GM19324 (cell line): ENCODE measurements around the gene KIAA1755.

Experiments used
- ATAC-seq: cut with Tn5 transposase; IDR thresholded peaks from one replicate; pipeline ENCODE4 v1.9.1; 2021; ENCODE audit warnings: mild to moderate bottlenecking, moderate library complexity; ENCODE audit not compliant: unreplicated experiment, low FRiP score

Gene KIAA1755

DNA sequence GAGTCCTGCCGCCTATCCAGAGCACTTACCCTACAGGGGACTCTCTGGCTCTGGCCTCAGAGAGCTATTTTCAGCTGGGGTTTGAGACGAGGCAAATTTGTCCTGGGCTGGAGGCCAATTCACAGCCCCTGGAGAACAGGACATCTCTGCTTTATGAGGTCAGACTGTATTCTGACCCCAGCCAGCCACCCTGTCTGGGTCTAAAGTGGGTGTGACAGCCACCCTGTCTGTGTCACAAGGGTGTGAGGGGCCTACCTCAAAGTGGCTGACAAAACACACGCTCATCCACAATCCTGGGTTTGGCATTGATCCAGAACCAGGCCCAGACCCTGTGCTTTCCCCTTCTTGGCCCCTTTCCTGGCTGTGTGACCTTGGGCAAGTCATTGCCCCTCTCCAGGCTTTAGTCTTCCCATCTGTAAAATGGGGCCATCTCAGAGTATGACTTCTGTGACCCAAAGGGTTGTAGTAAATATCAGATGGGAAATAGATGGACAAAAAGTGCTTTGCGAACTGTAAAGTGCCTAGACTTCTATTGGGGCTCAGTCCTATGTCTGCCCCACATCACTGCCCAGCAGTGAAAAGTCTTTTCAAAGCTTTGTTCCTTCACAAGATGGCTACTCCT lies 51.4 kb downstream of the KIAA1755 start:
- no peak for ATAC-seq

DNA sequence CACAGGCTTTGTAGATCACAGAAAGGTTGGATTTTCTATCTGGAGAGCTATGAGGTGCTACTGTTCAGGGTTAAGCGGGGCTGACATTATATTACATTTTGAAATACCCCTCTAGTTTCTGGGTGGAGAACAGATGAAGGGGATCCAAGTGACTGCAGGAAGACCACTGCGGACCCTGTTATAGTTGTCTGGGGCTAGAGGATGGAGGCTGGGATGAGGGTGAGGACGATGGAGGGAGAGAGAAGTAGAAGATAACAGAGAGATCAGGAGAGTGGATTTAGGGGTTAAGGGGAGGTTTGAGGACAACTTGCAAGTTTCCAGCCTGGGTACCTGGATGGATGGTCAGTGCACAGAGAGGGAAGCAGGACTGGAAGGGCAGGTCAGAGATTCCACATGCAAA lies 52.0 kb downstream of the KIAA1755 start:
- no peak for ATAC-seq

DNA sequence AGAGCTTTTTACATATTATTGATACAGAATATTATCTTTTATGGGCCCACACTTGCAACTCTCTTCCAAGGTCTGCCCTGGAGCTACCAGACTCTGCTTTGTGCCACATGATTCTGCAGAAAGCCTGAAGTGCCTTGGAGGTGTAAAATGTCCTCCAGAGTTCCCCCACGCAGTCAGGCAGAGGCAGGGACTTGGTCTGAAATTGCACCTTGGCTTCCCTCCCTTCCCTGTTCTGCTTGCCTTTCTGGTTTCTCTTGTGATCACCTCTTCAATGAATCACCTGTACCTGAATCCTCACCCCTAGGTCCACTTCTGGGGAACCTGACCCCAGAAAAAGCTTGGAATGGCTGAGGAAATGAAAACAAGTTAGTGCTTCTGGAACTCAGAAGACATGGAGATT lies 52.4 kb downstream of the KIAA1755 start:
- no peak for ATAC-seq

DNA sequence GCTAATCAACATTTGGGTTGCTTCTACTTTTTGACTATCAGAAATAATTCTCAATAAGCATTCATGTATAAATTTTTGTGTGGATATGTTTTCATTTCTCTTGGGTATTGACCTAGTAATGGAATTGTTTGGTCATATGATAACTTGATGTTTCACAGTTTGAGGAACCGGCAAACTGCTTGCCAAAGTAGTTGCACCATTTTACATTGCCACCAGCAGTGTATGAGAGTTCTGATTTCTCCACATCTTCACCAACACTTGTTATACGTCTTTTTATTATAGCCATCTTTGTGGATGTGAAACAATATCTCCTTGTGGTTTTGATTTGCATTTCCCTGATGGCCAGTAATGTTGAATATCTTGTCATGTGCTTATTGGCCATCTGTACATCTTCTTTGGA lies 52.9 kb downstream of the KIAA1755 start:
- no peak for ATAC-seq

DNA sequence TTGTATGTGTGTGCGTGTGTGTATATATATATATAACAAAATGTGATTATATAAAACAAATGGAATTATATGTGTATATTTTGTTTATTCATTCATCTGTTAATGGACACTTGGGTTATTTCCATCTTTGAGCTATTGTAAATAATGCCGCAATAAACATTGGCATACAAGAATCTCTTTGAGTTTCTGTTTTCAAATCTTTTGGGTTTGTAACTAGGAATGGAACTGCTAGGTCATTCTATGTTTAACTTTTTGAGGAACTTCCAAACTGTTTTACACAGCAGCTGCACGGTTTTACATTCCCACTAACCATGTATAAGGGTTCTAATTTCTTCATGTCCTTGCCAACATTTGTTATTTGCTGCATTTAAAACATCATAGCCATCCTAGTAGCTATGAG lies 55.5 kb downstream of the KIAA1755 start:
- ATAC-seq: no peak

DNA sequence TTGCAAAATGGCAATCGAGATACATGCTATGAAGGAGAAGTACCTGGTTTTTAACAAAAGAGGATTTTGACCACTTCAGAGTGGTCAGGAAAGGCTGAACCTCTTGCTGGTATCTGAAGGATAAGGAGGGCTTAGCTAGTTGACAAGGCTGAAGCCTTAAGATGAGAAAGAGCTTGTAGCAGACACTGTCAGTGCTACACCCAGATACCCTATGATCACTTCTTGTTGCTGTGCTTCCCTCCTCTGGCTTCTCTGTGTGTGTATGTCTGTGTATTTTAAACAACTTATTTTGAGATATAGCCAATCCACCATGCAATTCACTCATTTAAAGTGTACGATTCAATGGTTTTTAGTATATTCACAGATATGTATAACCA lies 56.6 kb downstream of the KIAA1755 start:
- ATAC-seq: no peak

DNA sequence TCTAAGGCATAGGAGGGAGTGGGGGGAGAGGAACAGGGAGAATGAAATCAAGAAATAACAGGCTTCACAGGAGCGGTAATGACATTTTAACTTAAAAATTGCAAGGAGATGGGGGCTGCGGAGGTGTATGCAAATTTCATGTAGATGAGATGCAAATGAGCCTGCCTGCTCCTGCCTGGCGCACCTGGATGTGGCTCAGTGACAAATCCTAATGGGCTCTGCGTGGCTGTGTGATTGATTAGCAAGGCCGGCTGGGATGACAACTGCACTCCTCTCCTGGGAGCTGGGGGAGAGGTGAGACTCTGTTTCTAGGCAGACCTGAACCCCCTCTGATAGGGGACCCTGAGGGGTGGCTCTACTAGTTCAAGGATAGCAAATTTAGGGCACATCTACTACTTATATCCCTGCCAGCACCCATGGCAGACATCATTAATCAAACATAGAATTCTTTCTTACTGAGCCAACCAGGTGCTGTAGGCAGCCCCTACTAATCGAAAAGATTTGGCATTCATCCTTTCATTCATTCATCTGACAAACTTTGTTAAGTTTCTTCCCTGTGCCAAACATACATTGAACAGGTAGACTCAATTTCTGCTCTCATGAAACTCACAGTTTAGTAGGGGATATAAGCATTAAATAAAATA lies 57.1 kb downstream of the KIAA1755 start:
- no peak for ATAC-seq

DNA sequence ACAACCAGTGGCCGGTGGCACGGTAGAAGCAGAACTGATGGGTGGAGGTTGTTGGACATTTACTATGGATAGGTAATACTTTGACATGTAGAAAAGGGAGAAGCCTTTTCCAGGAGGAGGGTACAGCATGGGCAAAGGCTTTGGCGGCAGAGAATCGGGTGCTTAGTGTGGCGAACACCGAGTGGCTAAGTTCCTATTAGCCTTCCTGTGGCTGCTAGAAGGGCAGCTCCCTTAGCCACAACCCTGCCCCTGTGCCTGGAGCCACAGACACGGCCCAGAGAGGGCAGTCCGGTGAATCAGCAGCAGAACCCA lies 57.6 kb downstream of the KIAA1755 start:
- ATAC-seq: no peak

DNA sequence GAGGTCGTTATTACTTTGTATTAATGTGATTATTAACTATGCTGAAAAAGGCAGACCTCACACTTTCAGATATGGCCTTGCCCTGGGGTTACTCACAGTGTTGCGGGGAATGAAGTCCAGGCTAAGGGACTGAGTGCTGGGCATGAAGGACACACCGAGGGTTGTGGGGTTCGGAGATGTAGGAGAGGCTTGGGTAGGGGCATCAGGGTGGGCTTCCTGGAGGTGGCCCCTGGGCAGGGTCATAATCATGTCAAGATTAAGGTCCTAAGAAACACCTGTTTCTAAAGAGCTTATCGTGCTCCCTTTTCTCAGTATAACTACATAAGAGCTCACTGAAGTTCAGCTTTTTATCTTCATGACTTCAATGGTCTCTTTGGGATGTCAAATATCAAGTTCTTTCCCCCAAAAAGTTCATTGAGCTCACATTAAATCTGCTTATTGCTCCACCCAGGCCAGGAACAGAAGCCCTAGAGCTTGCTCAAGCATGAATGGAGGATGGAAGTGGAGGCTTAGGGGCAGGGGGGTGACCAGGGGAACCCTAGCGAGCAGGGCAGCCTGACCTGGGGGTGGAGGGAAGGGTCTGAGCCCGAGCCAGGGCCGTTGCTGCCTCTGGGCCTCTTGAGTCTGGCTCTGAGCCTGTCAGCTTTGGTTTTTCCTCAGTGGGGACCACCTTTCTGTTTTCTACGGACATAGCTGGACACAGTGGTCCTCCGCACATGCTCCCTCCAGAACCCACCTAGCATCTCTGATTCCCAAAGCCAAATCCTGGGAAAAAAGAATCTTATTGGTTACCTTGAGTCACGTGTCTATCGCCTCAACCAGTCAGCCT lies 58.2 kb downstream of the KIAA1755 start:
- no peak for ATAC-seq

DNA sequence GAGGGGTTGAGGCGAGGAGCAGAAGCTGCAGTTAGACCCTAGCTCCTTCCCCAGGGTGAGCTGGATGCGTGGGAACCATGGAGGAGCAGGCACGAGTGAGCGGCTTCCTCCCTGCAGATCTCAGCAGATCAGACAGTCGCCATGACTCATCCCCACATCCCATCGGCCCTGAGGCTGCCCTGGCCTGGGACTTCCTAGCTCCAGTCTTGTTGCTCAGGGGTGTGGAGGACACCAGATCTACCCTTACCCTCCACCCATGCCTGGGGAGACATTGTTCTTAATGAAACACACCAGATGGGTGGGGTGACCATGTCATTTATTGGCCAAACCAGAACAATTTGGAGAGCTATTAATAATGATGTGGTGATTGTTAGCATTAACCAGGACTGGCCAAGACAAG lies 59.2 kb downstream of the KIAA1755 start:
- ATAC-seq: no peak

DNA sequence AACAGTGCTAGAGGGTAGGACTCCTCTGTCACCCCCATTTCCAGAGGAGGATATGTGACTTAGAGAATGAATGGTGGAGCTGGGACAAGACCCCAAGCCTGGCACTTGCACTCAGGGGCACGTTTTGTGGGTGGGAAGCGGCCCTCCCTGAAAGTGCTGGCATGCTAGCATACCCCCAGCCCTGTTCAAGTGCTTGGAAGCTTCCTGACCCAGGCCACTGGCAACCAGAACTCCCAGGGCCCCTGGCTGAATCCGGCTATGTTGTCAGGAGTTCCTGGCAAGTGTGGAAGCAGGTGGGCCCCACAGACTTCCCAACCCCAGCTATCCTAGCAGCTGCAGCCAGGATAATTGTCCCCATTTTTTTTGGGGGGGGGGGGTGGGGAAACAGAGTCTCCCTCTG lies 59.9 kb downstream of the KIAA1755 start:
- ATAC-seq: no peak

DNA sequence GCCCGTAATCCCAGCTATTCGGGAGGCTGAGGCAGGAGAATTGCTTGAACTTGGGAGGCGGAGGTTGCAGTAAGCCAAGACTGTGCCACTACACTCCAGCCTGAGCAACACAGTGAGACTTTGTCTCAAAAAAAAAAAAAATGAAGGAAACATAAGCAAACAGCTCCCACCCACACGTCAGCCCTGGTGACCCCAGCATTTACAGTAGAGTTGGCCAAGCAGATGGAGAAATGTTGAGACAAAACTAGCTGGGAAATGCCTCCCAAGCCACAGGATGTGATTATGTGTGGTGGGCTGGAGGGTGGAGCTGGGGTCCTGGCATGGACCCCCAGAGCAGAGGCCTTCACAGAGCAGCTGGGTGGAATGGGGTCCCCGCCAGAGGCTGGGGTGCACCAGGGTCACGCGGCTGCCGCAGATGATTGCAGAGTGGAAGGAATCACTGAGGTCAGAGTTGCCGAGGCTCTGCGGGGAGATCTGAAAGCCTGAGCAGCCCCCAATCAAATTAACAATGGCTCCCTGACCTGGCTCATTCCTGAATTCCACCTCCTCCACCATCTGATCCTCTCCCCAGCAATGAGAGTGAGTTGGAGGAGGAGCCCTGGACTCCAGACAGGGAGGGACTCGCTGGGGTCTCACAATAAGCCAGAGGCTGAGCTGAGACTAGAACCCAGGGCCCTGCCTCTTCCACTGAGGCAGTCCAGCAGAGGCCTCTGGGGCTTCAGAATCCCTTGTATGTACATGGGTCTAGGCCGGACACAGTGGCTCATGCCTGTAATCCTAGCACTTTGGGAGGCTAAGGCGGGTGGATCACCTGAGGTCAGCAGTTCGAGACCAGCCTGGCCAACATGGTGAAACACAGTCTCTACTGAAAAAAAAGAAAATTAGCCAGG lies 60.8 kb downstream of the KIAA1755 start:
- no peak for ATAC-seq

DNA sequence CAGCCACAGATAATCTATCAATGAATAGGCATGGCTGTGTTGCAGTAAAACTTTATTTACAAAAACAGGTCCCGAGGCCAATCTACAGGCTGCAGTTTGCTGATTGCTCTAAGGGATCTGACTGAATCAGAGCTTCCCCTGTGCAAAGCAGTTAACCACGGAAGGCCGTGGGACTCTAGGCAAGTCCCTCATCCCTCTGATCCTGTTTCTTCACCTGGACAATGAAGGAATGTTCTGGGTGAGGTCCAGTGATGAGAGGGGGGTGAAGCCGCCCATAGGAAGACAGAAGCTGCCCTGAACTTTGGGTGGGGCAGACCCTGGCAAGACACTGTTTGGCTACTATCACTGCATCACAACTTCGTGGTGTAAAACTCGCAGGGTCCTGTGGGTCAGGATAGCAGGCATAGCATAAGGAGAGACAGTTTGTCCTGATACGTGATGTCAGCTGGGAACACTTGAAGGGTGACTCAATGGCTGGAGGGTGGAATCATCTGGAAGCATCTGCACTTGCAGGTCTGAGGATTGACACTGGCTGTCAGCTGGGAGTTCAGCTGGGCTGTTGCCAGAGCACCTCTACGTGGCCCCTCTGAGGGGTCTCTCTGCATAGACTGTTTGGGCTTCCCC lies 62.2 kb downstream of the KIAA1755 start:
- no peak for ATAC-seq

DNA sequence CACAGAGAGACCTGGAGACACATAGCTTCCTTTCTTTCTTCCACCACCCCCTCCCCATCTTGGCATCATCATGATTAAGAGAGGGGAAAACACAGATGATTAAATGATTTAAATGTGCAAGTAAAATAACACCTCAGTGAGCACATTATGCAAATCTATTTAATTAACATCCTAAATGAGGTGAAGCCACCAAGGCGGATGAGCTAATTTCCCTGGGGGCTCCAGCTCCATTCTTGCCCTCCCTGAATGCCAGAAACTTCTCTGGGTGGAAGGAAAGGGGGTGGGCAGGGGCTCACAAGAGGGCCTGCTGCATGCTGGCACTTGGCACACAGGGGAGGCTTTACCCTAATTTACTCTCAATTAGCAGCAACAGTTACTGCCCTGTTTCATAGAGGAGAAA lies 62.9 kb downstream of the KIAA1755 start:
- no peak for ATAC-seq

DNA sequence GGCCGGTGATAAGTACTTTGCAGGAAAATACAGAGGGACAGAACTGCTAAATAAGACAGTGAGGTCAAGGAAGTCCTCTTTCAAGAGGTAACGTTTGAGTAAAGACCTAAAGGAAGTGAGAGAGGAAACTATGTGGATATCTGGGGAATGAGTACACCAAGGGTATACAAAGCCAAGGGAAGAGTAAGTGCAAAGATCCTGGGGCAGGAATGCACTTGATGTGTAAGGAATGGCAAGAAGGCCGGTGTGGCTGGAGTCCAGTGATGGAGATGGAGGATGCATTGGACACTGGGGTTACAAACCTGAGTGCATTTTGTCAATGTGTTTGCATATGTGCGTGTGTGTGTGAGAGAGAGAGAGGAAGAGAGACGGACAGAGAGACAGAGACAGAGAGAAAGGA lies 63.3 kb downstream of the KIAA1755 start:
- no peak for ATAC-seq

DNA sequence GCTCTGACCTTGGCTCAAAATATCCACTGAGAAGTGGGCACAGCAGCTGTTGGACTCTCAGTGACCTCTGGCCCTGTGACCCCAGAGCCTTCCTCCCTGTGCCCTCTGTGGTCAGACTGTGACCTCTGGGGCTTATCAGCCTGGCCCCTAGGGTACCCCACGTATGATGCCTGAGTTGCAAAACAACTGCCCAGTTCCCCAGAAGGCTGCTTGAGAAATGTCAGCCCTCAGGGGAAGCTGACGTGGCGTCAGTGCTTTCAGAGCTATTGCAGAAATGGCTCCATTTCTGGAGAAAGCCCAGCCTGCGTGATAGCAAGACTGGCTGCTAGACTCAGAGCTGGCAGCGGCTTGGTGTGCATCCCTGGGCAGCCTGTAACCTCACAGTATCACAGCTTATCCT lies 63.9 kb downstream of the KIAA1755 start:
- ATAC-seq: no peak

DNA sequence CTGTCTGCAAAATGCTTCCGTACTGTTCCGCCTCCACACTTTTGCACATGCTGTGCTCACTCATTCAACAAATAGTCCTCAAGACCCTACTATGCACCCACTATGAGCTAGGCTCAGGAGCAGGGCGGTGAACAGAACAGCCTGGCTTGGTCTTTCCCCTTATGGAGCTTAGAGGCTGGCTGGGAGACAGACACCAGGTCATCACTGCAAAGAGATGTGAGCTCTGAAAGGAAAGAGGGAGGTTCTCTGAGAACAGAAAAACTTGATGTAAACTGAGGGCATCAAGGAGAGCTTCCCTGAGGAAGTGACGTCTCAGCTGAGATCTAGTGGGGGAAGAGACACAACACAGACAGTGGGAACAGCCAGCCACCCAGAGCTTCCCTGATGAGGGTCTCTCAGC lies 64.5 kb downstream of the KIAA1755 start:
- no peak for ATAC-seq

DNA sequence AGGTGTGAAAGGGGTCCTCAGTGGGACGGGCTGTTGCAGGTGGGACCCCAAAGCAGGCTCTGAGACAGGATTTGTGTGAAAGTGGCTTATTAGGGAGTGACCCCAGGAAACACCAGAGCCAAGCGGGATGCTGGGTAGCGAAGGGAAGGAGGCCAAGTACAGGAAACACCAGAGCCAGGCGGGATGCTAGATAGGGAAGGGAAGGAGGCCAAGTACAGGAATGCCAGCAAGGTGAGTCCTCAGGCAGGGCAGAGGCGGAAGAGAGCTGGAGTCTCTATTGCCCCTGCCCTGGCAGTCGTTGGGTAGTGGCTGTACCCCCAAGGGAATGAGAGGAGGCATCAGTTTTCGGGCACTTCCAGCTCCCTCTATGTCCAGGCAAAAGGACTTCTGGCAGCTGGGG lies 65.0 kb downstream of the KIAA1755 start:
- ATAC-seq: no peak

DNA sequence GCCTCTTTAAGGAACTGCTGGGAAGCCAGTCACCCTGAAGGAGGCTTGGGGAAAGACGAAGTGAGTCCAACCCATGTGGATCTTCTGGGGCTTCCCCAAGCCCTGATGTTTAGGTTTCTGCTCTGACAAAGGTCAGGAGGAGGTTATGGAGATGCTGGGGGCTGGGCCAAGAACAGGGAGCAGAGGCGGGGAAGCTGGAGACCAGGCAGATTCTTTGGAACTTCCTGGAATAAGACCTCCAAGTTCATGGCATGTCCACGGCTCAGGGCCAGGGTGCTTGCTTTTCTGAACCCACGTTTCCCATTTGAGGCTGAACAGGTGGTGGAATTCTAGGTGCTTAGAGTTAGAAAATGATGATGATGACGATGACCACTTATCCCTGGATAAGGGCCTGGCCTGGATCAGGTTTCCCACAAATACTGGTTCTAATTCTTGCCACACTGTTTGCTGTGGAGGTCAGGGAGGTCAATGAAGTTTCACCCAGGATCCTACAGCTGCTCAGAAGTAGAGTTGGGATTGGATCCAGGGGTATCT lies 65.5 kb downstream of the KIAA1755 start:
- no peak for ATAC-seq

DNA sequence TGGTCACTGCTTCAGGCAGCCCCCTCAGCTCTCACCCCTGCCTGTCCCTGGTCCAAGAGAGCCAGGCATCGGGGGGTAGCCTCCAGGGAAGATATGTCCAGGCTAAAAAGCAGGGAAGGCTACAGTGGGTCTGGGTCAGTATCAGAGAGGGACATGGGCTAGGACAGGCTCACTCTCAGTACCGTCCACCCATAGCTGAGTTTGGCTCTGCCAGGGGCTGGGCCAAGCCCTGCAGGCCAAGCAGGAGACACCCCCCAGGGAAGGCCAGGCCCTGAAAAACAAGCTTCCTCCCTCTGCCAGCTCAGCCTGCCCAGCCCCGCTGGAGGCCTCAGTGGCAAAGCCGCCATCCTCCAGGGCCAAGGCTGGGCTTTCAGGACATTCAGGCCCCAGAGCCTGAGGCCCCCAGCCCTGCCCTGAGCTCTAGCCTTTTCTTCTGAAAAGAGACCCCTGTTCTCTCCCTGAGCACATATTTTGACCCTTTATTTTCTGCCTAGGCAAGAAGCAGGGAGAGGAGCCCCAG lies 66.9 kb downstream of the KIAA1755 start:
- no peak for ATAC-seq
